Left renal cortex interstitium (tissue), 4 donors: ENCODE measurements around the gene C11orf52. TPM values are rescaled to one million over a fixed set of nuclear protein-coding genes. Genes with fewer than 3 reads are reported as not detected.

Source experiments
- DNase-seq, 4 donors: peaks; one replicate each; pipeline ENCODE4 v3.0.0-alpha.2; 2013; ENCODE audit warnings: low read depth in 4 of 4, low spot score in 2 of 4, missing footprints in 1 of 4
- polyA plus RNA-seq, 4 donors: library from polyadenylated mRNA; unstranded; fragments of 120-200 nt; gene quantifications; one replicate each; pipeline ENCODE4 v1.2.1, GENCODE V29; 2013; ENCODE audit not compliant: insufficient read length in 4 of 4

The C11orf52 gene
- polyA plus RNA-seq, 4 donors, result 9.7 to 14.4 (median 12.9) TPM

DNA sequence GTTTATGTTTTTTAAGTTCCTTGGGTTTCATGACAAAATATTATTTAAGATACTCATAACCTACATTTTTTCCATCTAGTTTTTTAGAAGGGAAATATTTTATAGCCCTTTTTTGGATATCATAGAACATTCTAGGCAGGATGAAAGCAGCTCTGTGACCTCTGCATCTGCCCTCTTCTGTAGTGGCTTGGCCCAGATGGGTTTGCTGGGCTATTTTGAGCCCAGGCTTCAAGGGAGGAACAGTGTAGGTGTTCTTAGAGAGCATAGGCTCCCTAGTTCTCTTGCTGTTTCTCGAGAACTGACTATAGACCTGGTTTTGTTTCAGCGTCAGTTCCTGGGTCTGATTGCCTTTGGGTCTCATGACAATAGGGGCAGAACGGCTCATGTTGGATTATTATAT is 50.6 kb downstream of the C11orf52 start:
- DNase-seq, result no peak

DNA sequence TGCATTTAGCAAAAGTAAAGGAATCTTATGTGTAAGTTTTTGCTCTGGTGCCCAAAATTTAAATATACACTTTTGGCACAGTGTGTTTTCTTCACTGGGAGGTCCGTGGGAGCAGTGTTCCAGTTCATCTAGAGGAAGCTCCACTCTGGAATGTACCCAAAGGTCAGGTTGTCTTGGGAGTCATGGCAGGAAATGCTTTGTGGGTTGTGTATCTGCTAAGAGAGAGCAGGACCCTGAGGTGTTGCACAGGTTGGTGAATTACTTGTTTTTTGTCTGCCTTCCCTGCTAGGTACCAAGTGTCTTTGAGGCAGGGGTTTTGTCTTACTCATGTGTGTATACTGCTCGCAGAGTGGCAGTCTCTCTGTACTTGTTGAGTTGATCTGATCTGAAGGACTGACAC is 55.7 kb downstream of the C11orf52 start:
- DNase-seq, result no peak

DNA sequence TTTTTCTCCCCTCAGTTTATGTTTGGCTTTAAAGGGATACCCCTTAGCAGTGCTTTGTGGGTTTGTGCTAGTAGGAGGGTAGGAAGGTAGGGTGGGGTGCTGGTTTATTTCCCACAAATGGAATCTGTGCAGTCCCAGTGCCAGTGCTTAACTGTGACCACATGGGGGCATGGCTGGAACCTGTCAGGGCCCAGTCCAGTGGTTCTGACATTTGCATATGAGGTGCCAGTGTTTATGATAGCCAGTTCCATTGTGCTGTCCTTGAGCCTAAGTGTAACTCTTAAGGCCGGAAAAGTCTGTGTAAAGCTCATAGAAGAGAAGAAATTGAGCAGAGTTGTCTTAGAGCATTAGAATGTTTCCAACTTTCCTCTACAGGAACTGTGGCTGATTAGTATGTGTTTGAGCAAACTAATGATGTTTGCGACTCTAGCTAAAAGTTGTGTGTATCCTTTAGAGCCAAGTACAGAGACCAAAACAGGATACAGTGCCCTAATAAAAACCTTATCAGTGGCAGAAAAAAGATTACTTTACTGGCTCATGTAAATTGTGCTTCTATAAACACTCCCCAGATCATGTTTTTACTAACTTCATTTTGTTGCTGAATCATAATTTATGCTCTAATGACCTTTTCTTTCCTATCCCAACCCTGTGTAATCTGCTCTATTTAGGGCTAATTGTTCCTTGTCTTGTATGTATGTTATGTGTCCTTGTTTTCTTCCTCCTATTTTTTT is 56.5 kb downstream of the C11orf52 start:
- DNase-seq, result no peak

- DNase-seq, result no peak
These were observed 57.5 kb downstream of the C11orf52 start for GRCh38 chr11:111976119-111976766.

Other genes with a start within 250 kb of the C11orf52 start
- 10 to 100 TPM; 19.2 to 26.6 (median 19.6) TPM for gene PPP2R1B, start 152.5 kb upstream of the C11orf52 start, polyA plus RNA-seq
- 10 to 100 TPM; 38.2 to 47.6 (median 42.6) TPM for gene ALG9, start 47.3 kb upstream of the C11orf52 start, polyA plus RNA-seq
- gene FDXACB1, start 39.7 kb upstream of the C11orf52 start, polyA plus RNA-seq, result 1 to 10 TPM; 5.1 to 6.1 (median 5.6) TPM
- 10 to 100 TPM; 39.9 to 51.3 (median 43.6) TPM for gene CFAP68, start 39.4 kb upstream of the C11orf52 start, polyA plus RNA-seq
- gene CRYAB, start 7.1 kb upstream of the C11orf52 start, polyA plus RNA-seq, result 10 to 100 TPM; 46.4 to 69.2 (median 52.6) TPM
- gene HSPB2, start 6.2 kb upstream of the C11orf52 start, polyA plus RNA-seq, result 1 to 10 TPM; 1.8 to 3.1 (median 2.3) TPM
- gene DIXDC1, start 18.4 kb downstream of the C11orf52 start, polyA plus RNA-seq, result 10 to 100 TPM; 19.2 to 20.7 (median 20.0) TPM
- gene DLAT, start 106.5 kb downstream of the C11orf52 start, polyA plus RNA-seq, result 10 to 100 TPM; 46.3 to 56.9 (median 48.9) TPM
- 10 to 100 TPM in 3 of 4 donors, 1 to 10 TPM in 1; 7.6 to 13.7 (median 11.0) TPM for gene PIH1D2, start 155.1 kb downstream of the C11orf52 start, polyA plus RNA-seq
- gene NKAPD1, start 155.4 kb downstream of the C11orf52 start, polyA plus RNA-seq, result 10 to 100 TPM; 48.8 to 61.1 (median 55.4) TPM
- 10 to 100 TPM; 65.0 to 88.9 (median 76.5) TPM for gene TIMM8B, start 167.8 kb downstream of the C11orf52 start, polyA plus RNA-seq
- 100 to 1,000 TPM; 162 to 223 (median 180) TPM for gene SDHD, start 168.0 kb downstream of the C11orf52 start, polyA plus RNA-seq
- gene IL18, start 245.2 kb downstream of the C11orf52 start, polyA plus RNA-seq, result 10 to 100 TPM in 2 of 4 donors, 1 to 10 TPM in 2; 4.3 to 15.4 (median 9.4) TPM
- under 1 TPM; 0.18 to 0.52 (median 0.24) TPM for gene TEX12, start 248.5 kb downstream of the C11orf52 start, polyA plus RNA-seq